Measurements from ENCODE around the gene PSMD3.

PSMD3 gene

GRCh38 chr17:40035162-40035559, 54.6 kb downstream of the PSMD3 start:
- H3K27me3 ChIP-seq (ENCODE audit: control insufficient read depth in 1 of 2, insufficient read depth in 2 of 2, low read length in 2 of 2), result no peaks in the 10 kb centered on the region
- H3K9ac ChIP-seq (ENCODE audit: low read length), result no peak overlapping the region
- no peak overlapping the region for H3K27ac ChIP-seq (ENCODE audit: low read depth, low read length)
- H3K9me3 ChIP-seq (ENCODE audit: low read length), result no peaks in the 10 kb centered on the region
- H3K36me3 ChIP-seq (ENCODE audit: insufficient read depth, low read length), result peaks cover 40% of the 10 kb centered on the region
- no peak overlapping the region for H3K4me3 ChIP-seq (ENCODE audit: low read depth in 1 of 2, low read length in 2 of 2)
- peaks cover 60% of the 10 kb centered on the region for H3K4me1 ChIP-seq (ENCODE audit: insufficient read depth, low read length)

GRCh38 chr17:40038882-40039513, 58.4 kb downstream of the PSMD3 start:
- peak overlapping the region; percentile 5 for H3K9ac ChIP-seq (ENCODE audit: low read length)
- H3K4me1 ChIP-seq (ENCODE audit: insufficient read depth, low read length), result peaks cover 30% of the 10 kb centered on the region
- peak overlapping the region; percentile 76 for H3K27ac ChIP-seq (ENCODE audit: low read depth, low read length)
- peaks cover 24% of the 10 kb centered on the region for H3K36me3 ChIP-seq (ENCODE audit: insufficient read depth, low read length)
- no peaks in the 10 kb centered on the region for H3K27me3 ChIP-seq (ENCODE audit: control insufficient read depth in 1 of 2, insufficient read depth in 2 of 2, low read length in 2 of 2)
- H3K9me3 ChIP-seq (ENCODE audit: low read length), result no peaks in the 10 kb centered on the region
- H3K4me3 ChIP-seq (ENCODE audit: low read depth in 1 of 2, low read length in 2 of 2), result peak overlapping the region in 1 of 2 donors; percentile 28

GRCh38 chr17:40041196-40041595, 60.6 kb downstream of the PSMD3 start:
- no peak overlapping the region for H3K4me3 ChIP-seq (ENCODE audit: low read depth in 1 of 2, low read length in 2 of 2)
- H3K27ac ChIP-seq (ENCODE audit: low read depth, low read length), result no peak overlapping the region
- peaks cover 18% of the 10 kb centered on the region for H3K4me1 ChIP-seq (ENCODE audit: insufficient read depth, low read length)
- peaks cover 7% of the 10 kb centered on the region for H3K36me3 ChIP-seq (ENCODE audit: insufficient read depth, low read length)
- no peaks in the 10 kb centered on the region for H3K27me3 ChIP-seq (ENCODE audit: control insufficient read depth in 1 of 2, insufficient read depth in 2 of 2, low read length in 2 of 2)
- no peaks in the 10 kb centered on the region for H3K9me3 ChIP-seq (ENCODE audit: low read length)
- H3K9ac ChIP-seq (ENCODE audit: low read length), result no peak overlapping the region

Measured in muscle layer of colon (tissue), 2 donors.